Measurements from ENCODE around the gene CNNM3.
"Not testable (repeated sequence)": the region's sequence is repeated elsewhere in the genome, so short reads cannot be mapped to it uniquely, and the experiment has no call there.

Gene CNNM3

GRCh38 chr2:96798733-96799622 is 17.1 kb upstream of the CNNM3 start:
- DNase-seq (ENCODE audit: low spot score): no peak

GRCh38 chr2:96799623-96799935 is 16.5 kb upstream of the CNNM3 start:
- FAIRE-seq (no peak), DNase-seq (ENCODE audit: low spot score) (no peak)

More at GRCh38 chr2:96798733-96799622, 17.1 kb upstream of the CNNM3 start:
- no peak for FAIRE-seq

GRCh38 chr2:96800061-96801004 is 15.7 kb upstream of the CNNM3 start:
- no peak for DNase-seq (ENCODE audit: low spot score)
- no peak for FAIRE-seq

- peak; percentile 81 for DNase-seq (ENCODE audit: low spot score)
- FAIRE-seq: peak; percentile 98
These were observed 14.9 kb upstream of the CNNM3 start for GRCh38 chr2:96801005-96801785.

- peak; percentile 98 for FAIRE-seq
- no peak for DNase-seq (ENCODE audit: low spot score)
These were observed 14.1 kb upstream of the CNNM3 start for GRCh38 chr2:96801786-96802595.

GRCh38 chr2:96802721-96803120 is 13.3 kb upstream of the CNNM3 start:
- FAIRE-seq (no peak), DNase-seq (ENCODE audit: low spot score) (no peak)

- no peak for FAIRE-seq
These were observed 11.1 kb upstream of the CNNM3 start for GRCh38 chr2:96804986-96805385.

GRCh38 chr2:96805946-96806345 is 10.1 kb upstream of the CNNM3 start:
- not testable (repeated sequence) for FAIRE-seq; DNase-seq (ENCODE audit: low spot score)

More at GRCh38 chr2:96804986-96805385, 11.1 kb upstream of the CNNM3 start:
- no peak for DNase-seq (ENCODE audit: low spot score)

- FAIRE-seq: no peak
- no peak for DNase-seq (ENCODE audit: low spot score)
These were observed 9.5 kb upstream of the CNNM3 start for GRCh38 chr2:96806468-96807126.

- no peak for DNase-seq (ENCODE audit: low spot score)
These were observed 9.0 kb upstream of the CNNM3 start for GRCh38 chr2:96807127-96807471.

GRCh38 chr2:96808176-96808837 is 7.8 kb upstream of the CNNM3 start:
- DNase-seq (ENCODE audit: low spot score): no peak
- peak; percentile 17 for FAIRE-seq

More at GRCh38 chr2:96807127-96807471, 9.0 kb upstream of the CNNM3 start:
- FAIRE-seq: no peak

GRCh38 chr2:96809216-96809882 is 6.7 kb upstream of the CNNM3 start:
- FAIRE-seq (no peak), DNase-seq (ENCODE audit: low spot score) (no peak)

- FAIRE-seq: no peak
- no peak for DNase-seq (ENCODE audit: low spot score)
These were observed 5.9 kb upstream of the CNNM3 start for GRCh38 chr2:96809951-96810782.

GRCh38 chr2:96810783-96811192 is 5.3 kb upstream of the CNNM3 start:
- FAIRE-seq: no peak
- DNase-seq (ENCODE audit: low spot score): no peak

GRCh38 chr2:96811917-96812316 is 4.2 kb upstream of the CNNM3 start:
- DNase-seq (ENCODE audit: low spot score) (no peak), FAIRE-seq (no peak)

GRCh38 chr2:96813656-96814055 is 2.4 kb upstream of the CNNM3 start:
- DNase-seq (ENCODE audit: low spot score): no peak
- FAIRE-seq: no peak

- FAIRE-seq (no peak), DNase-seq (ENCODE audit: low spot score) (peak; percentile 55)
These were observed 542 bp upstream of the CNNM3 start for GRCh38 chr2:96815326-96816126.

Data from urothelium cell line (cell line).